H4 (cell line): Measurements from ENCODE around the gene SCGB2B2. TPM values are rescaled to one million over a fixed set of nuclear protein-coding genes. Genes with fewer than 3 reads are reported as not detected.
"Not testable (repeated sequence)": the region's sequence is repeated elsewhere in the genome, so short reads cannot be mapped to it uniquely, and the experiment has no call there.

Experiments
- DNase-seq: peaks from one replicate; pipeline ENCODE4 v3.0.0-alpha.2; 2015; ENCODE audit warnings: low spot score
- total RNA-seq: library from RNA; depleted of rRNA; stranded (reverse); fragments of >200 nt; shearing (Covaris generic); gene quantifications from 2 replicates; pipeline ENCODE4 v1.2.3, GENCODE V29; 2014

SCGB2B2 gene
- total RNA-seq, 1 experiment from 2014 or later, result not detected

DNA sequence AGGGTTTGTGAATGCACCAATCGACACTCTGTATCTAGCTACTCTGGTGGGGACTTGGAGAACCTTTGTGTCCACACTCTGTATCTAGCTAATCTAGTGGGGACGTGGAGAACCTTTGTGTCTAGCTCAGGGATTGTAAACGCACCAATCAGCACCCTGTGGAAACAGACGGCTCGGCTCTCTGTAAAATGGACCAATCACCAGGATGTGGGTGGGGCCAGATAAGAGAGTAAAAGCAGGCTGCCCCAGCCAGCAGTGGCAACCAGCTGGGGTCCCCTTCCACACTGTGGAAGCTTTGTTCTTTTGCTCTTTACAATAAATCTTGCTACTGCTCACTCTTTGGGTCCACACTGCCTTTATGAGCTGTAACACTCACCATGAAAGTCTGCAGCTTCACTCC is 8.3 kb downstream of the SCGB2B2 start:
- not testable (repeated sequence) for DNase-seq

DNA sequence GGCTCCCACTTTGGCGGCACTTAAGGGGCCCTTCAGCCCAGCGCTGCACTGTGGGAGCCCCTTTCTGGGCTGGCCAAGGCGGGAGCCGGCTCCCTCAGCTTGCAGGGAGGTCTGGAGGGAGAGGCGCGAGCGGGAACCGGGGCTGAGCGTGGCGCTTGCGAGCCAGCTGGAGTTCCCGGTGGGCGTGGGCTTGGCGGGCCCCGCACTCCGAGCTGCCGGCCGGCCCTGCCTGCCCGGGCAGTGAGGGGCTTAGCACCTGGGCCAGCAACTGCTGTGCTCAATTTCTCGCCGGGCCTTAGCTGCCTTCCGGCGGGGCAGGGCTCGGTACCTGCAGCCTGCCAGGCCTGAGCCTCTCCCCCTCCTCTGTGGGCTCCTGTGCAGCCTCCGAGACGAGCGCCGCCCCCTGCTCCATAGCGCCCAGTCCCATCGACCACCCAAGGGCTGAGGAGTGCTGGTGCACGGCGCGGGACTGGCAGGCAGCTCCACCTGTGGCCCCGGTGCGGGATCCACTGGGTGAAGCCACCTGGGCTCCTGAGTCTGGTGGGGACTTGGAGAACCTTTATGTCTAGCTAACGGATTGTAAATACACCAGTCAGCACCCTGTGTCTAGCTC is 8.8 kb downstream of the SCGB2B2 start:
- not testable (repeated sequence) for DNase-seq

GRCh38 chr19:34667349-34668076 is 9.4 kb downstream of the SCGB2B2 start:
- peak; percentile 45 for DNase-seq

- no peak for DNase-seq
These were observed 10.0 kb downstream of the SCGB2B2 start for GRCh38 chr19:34666958-34667265.

GRCh38 chr19:34666200-34666957 is 10.6 kb downstream of the SCGB2B2 start:
- DNase-seq, result no peak

DNA sequence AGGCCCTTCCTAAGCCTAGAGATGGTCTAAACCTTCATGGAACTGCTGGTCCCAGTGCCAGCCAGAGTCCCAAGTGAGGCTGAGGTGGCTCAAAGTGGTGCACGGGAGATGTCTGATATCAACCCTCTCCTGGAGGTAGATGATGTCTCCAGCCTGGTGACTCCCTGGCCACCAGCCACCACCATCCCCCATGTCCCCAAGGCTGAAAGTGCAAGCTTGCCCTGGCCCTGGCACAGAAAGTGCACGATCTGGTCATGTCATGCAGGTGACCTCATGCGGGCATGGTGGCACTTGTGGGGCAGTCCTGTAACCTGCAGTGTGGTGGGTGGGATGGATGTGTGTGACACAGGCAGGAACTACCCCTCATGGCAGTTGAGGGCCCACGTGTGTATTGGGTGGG is 11.7 kb downstream of the SCGB2B2 start:
- DNase-seq, result not testable (repeated sequence)

GRCh38 chr19:34664870-34665269 is 12.1 kb downstream of the SCGB2B2 start:
- no peak for DNase-seq

GRCh38 chr19:34664168-34664567 is 12.8 kb downstream of the SCGB2B2 start:
- DNase-seq, result no peak

GRCh38 chr19:34662919-34663318 is 14.0 kb downstream of the SCGB2B2 start:
- DNase-seq, result peak; percentile 67

- DNase-seq, result no peak
These were observed 15.6 kb downstream of the SCGB2B2 start for GRCh38 chr19:34661357-34661756.

DNA sequence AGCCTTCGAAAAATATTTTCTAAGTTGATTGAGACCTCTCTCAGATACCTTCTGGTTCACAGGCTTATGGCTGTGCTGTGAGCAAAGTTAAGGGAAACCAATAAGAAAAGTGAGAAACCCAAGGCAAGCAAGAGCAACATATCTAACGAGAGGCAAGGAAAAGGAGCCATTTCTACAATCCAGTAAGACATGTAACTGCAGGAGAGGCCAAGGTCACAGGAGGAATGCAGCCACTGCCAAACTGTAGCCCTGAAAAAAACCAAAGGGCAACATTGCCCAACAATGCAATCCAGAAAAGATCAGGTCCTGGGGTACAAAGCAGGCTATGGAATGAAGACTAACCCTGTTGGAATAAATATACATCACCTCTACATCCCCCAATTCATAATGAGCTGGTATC is 21.3 kb downstream of the SCGB2B2 start:
- no peak for DNase-seq

GRCh38 chr19:34654796-34655195 is 22.2 kb downstream of the SCGB2B2 start:
- no peak for DNase-seq

DNA sequence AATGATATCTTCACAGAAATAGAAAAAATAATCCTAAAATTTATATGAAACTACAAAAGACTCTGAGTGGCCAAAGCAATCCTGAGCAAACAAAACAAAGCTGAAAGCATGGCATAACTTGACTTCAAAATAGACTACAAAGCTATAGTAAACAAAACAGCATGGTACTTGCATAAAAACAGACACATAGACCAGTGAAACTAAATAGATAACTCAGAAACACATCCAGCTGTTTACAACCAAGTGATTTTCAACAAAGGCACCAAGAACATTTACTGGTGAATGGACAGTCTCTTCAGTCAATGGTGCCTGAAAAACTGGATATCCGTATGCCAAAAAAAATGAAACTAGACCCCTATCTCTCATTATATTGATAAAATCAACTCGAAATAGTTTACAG is 25.2 kb downstream of the SCGB2B2 start:
- DNase-seq, result no peak

DNA sequence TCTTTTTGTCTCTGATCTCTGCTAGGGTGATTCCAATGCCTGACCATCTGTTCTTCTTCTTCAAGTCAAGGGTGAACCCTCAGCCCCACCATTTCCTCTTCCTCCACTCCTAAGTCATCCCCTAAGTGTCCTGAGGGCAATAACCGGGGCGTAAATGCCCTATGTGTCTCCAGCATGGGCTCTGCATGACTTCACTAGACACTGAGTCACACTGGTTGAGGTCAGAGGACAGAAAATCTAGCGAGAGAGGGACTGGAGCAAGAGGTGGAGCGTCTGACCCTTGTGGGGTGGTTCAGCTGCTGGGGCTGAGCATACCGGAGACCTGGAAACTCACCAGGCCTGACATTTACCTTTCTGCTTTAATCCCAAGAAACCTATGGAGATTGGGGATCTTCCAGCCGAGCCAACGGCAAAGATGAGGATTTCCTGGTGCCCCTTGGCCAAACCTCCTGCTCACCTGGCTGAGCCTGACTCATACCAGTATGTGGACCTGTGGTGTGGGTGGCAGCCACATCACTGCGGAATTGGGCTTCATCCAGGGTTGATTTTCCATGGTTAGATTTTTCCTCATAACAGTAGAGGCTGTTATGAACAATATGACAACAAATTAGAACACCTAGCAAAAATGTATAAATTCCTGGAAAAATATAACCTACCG is 26.9 kb downstream of the SCGB2B2 start:
- DNase-seq, result no peak

DNA sequence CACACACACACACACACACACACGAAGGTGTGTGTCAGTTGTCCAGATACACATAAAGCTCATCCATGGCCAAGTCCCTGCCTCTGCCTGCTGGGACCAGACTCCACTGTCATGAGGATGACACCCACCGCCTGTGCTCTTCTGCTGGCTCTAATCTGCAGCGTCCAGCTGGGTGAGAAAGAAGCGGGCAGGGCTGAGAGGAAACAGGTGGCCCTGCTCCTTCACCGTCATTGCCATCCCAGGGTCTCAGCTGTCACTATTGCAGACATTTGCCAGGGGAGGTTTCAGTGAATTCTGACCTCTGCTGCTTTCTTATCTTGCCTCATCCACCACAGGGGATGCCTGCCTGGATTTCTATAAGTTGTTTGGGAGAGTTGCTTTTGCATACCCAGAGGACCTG is 31.4 kb downstream of the SCGB2B2 start:
- no peak for DNase-seq

- no peak for DNase-seq
These were observed 31.9 kb downstream of the SCGB2B2 start for GRCh38 chr19:34644991-34645461.

GRCh38 chr19:34642241-34642640 is 34.7 kb downstream of the SCGB2B2 start:
- no peak for DNase-seq

DNA sequence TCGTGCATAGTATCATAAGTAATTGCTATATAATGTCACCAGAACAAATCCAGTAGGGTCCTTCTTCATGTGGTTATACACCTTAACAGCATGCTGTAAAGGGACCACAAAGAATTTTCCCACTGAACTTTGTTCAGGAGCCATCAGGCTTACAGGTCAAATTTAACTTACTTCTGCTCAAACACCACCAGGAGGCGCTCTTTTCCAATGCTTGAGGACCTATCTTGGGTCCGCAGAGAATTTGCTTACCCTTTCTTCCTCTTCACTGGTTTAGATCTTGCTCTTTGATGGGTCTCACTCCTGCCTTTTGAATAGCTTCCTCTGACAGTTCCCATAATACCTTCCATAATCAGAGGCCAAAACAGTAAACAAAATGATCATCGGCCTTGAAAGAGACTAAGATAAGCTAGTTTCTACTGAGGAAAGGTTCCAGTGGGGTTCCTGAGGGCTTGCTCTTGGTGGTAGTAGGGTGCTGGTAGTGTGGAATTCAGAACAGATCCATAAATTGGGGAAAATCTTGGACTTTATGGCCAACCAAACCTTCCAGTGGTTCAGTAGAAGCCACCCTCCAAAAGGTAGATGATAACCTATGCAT is 37.4 kb downstream of the SCGB2B2 start:
- DNase-seq, result peak; percentile 55

GRCh38 chr19:34633802-34634201 is 43.2 kb downstream of the SCGB2B2 start:
- no peak for DNase-seq
